ENCODE measurements around the gene NFATC1. TPM values are rescaled to one million over a fixed set of nuclear protein-coding genes. Genes with fewer than 3 reads are reported as not detected.
"Not testable (repeated sequence)": the region's sequence is repeated elsewhere in the genome, so short reads cannot be mapped to it uniquely, and the experiment has no call there.

Gene NFATC1
- polyA plus RNA-seq, 1 experiment, result 0.73 TPM

- Histone ChIP-seq H3K9me3 (ENCODE audit: control insufficient read depth, insufficient read depth, low read length) (peaks cover 50% of the 10 kb centered on the region), H3K27ac (ENCODE audit: low read depth, low read length) (no peak overlapping the region), H3K4me3 (ENCODE audit: low read depth, low read length) (no peak overlapping the region), H3K27me3 (ENCODE audit: control insufficient read depth, insufficient read depth, low read length) (peaks cover 3% of the 10 kb centered on the region)
- no peak for DNase-seq (ENCODE audit: low read depth, low spot score)
- no peak for TF ChIP-seq CTCF (IDR thresholded peaks at IDR 0.05; ENCODE audit: low read depth, low read length)
- POLR2A ChIA-PET, result no interaction called here
- CTCF ChIA-PET, result no interaction called here
Measured at GRCh38 chr18:79479116-79479760, 83.5 kb downstream of the NFATC1 start.

- Histone ChIP-seq H3K27me3 (ENCODE audit: control insufficient read depth, insufficient read depth, low read length) (peaks cover 3% of the 10 kb centered on the region), H3K4me3 (ENCODE audit: low read depth, low read length) (no peak overlapping the region), H3K27ac (ENCODE audit: low read depth, low read length) (no peak overlapping the region), H3K9me3 (ENCODE audit: control insufficient read depth, insufficient read depth, low read length) (peaks cover 47% of the 10 kb centered on the region)
- POLR2A ChIA-PET, result no interaction called here
- DNase-seq (ENCODE audit: low read depth, low spot score), result no peak
- no peak for TF ChIP-seq CTCF (IDR thresholded peaks at IDR 0.05; ENCODE audit: low read depth, low read length)
- CTCF ChIA-PET, result no interaction called here
Measured at GRCh38 chr18:79479761-79480161, 84.0 kb downstream of the NFATC1 start.

- H3K4me3 ChIP-seq (ENCODE audit: low read depth, low read length), result no peak overlapping the region
- H3K27me3 ChIP-seq (ENCODE audit: control insufficient read depth, insufficient read depth, low read length), result peaks cover 3% of the 10 kb centered on the region
- ChIA-PET POLR2A (no interaction called here), CTCF (no interaction called here)
- DNase-seq (ENCODE audit: low read depth, low spot score), result no peak
- H3K9me3 ChIP-seq (ENCODE audit: control insufficient read depth, insufficient read depth, low read length), result peaks cover 41% of the 10 kb centered on the region
- no peak for TF ChIP-seq CTCF (IDR thresholded peaks at IDR 0.05; ENCODE audit: low read depth, low read length)
- H3K27ac ChIP-seq (ENCODE audit: low read depth, low read length), result no peak overlapping the region
Measured at GRCh38 chr18:79480171-79481045, 84.7 kb downstream of the NFATC1 start.

- Histone ChIP-seq H3K27ac (ENCODE audit: low read depth, low read length) (no peak overlapping the region), H3K9me3 (ENCODE audit: control insufficient read depth, insufficient read depth, low read length) (peaks cover 33% of the 10 kb centered on the region), H3K27me3 (ENCODE audit: control insufficient read depth, insufficient read depth, low read length) (peaks cover 3% of the 10 kb centered on the region), H3K4me3 (ENCODE audit: low read depth, low read length) (no peak overlapping the region)
- no peak for TF ChIP-seq CTCF (IDR thresholded peaks at IDR 0.05; ENCODE audit: low read depth, low read length)
- ChIA-PET POLR2A (no interaction called here), CTCF (no interaction called here)
- no peak for DNase-seq (ENCODE audit: low read depth, low spot score)
Measured at GRCh38 chr18:79481046-79481790, 85.5 kb downstream of the NFATC1 start.

- POLR2A ChIA-PET; H3K4me3 ChIP-seq (ENCODE audit: low read depth, low read length); DNase-seq (ENCODE audit: low read depth, low spot score); CTCF ChIA-PET; H3K27me3 ChIP-seq (ENCODE audit: control insufficient read depth, insufficient read depth, low read length); H3K27ac ChIP-seq (ENCODE audit: low read depth, low read length): not testable (repeated sequence)
- H3K9me3 ChIP-seq (ENCODE audit: control insufficient read depth, insufficient read depth, low read length), result peaks cover 30% of the 10 kb centered on the region; the same call in 1 of the 2 replicates
Measured at GRCh38 chr18:79483393-79483792, 87.7 kb downstream of the NFATC1 start.
